ENCODE data around the gene PHKG2.

PHKG2 gene

GRCh38 chr16:30728321-30728720, 19.9 kb upstream of the PHKG2 start:
- DNase-seq (ENCODE audit: low spot score), result no peak

GRCh38 chr16:30728899-30729672, 19.1 kb upstream of the PHKG2 start:
- no peak for DNase-seq (ENCODE audit: low spot score)

- DNase-seq (ENCODE audit: low spot score), result no peak
Measured at GRCh38 chr16:30731411-30731810, 16.8 kb upstream of the PHKG2 start.

GRCh38 chr16:30736995-30737793, 11.0 kb upstream of the PHKG2 start:
- DNase-seq (ENCODE audit: low spot score), result no peak

- DNase-seq (ENCODE audit: low spot score), result no peak
Measured at GRCh38 chr16:30737794-30738648, 10.2 kb upstream of the PHKG2 start.

GRCh38 chr16:30738984-30739951, 9.0 kb upstream of the PHKG2 start:
- DNase-seq (ENCODE audit: low spot score), result no peak

- DNase-seq (ENCODE audit: low spot score), result peak; percentile 76
Measured at GRCh38 chr16:30740364-30741251, 7.6 kb upstream of the PHKG2 start.

GRCh38 chr16:30741461-30741914, 6.7 kb upstream of the PHKG2 start:
- peak; percentile 63 for DNase-seq (ENCODE audit: low spot score)

GRCh38 chr16:30743716-30744115, 4.5 kb upstream of the PHKG2 start:
- DNase-seq (ENCODE audit: low spot score), result no peak

- DNase-seq (ENCODE audit: low spot score), result no peak
Measured at GRCh38 chr16:30744183-30744582, 4.0 kb upstream of the PHKG2 start.

GRCh38 chr16:30745082-30745481, 3.1 kb upstream of the PHKG2 start:
- no peak for DNase-seq (ENCODE audit: low spot score)

- DNase-seq (ENCODE audit: low spot score), result no peak
Measured at GRCh38 chr16:30746638-30747175, 1.5 kb upstream of the PHKG2 start.

GRCh38 chr16:30747331-30747730, 894 bp upstream of the PHKG2 start:
- DNase-seq (ENCODE audit: low spot score), result peak; percentile 28

- peak; percentile 12 for DNase-seq (ENCODE audit: low spot score)
Measured at GRCh38 chr16:30748634-30749445, 615 bp downstream of the PHKG2 start.

GRCh38 chr16:30750201-30750600, 2.0 kb downstream of the PHKG2 start:
- DNase-seq (ENCODE audit: low spot score), result no peak

- no peak for DNase-seq (ENCODE audit: low spot score)
Measured at GRCh38 chr16:30750876-30751465, 2.7 kb downstream of the PHKG2 start.

GRCh38 chr16:30753596-30753995, 5.4 kb downstream of the PHKG2 start:
- DNase-seq (ENCODE audit: low spot score), result no peak

GRCh38 chr16:30755955-30756780, 7.9 kb downstream of the PHKG2 start:
- no peak for DNase-seq (ENCODE audit: low spot score)
